Activated T-helper 2 cell treated with anti-CD3 and anti-CD28 coated beads, Interferon-gamma antibody, Interleukin-2, Interleukin-4, amounts not matched to agents 10 μg/mL and 5 μg/mL and 100 μg/mL, durations not matched to agents 14 hours and 24 hours and 36 hours (primary cell): ENCODE measurements around the gene CCDC57. TPM values are rescaled to one million over a fixed set of nuclear protein-coding genes. Genes with fewer than 3 reads are reported as not detected.

Source experiments
- DNase-seq: peaks from one replicate; pipeline ENCODE4 v3.0.0; 2021; ENCODE audit warnings: low spot score
- H3K27ac Mint-ChIP-seq: one replicate; pipeline ENCODE4 v1.8.0; 2021; ENCODE audit warnings: mixed read lengths
- H3K27me3 Mint-ChIP-seq: one replicate; pipeline ENCODE4 v1.8.0; 2021; ENCODE audit warnings: low read depth, mixed read lengths
- H3K36me3 Mint-ChIP-seq: one replicate; pipeline ENCODE4 v1.8.0; 2021; ENCODE audit warnings: low read depth, mixed read lengths
- H3K4me1 Mint-ChIP-seq: one replicate; pipeline ENCODE4 v1.8.0; 2021; ENCODE audit warnings: low read depth, mixed read lengths
- H3K4me3 Mint-ChIP-seq: one replicate; pipeline ENCODE4 v1.8.0; 2021; ENCODE audit warnings: low read depth, mild to moderate bottlenecking, moderate library complexity, mixed read lengths
- H3K9me3 Mint-ChIP-seq: one replicate; pipeline ENCODE4 v1.8.0; 2021; ENCODE audit warnings: mixed read lengths
- intact Hi-C: fragments of 100-400 bp; cut with micrococcal nuclease; formaldehyde crosslinking; loops from one replicate; pipeline ENCODE4 v1.15.1; 2023
- total RNA-seq: library from RNA; stranded (reverse); gene quantifications from 2 replicates; pipeline ENCODE4 v1.2.3, GENCODE V29; 2022

The CCDC57 gene
- total RNA-seq, 1 donor from 2014 or later = 51.7 TPM

DNA sequence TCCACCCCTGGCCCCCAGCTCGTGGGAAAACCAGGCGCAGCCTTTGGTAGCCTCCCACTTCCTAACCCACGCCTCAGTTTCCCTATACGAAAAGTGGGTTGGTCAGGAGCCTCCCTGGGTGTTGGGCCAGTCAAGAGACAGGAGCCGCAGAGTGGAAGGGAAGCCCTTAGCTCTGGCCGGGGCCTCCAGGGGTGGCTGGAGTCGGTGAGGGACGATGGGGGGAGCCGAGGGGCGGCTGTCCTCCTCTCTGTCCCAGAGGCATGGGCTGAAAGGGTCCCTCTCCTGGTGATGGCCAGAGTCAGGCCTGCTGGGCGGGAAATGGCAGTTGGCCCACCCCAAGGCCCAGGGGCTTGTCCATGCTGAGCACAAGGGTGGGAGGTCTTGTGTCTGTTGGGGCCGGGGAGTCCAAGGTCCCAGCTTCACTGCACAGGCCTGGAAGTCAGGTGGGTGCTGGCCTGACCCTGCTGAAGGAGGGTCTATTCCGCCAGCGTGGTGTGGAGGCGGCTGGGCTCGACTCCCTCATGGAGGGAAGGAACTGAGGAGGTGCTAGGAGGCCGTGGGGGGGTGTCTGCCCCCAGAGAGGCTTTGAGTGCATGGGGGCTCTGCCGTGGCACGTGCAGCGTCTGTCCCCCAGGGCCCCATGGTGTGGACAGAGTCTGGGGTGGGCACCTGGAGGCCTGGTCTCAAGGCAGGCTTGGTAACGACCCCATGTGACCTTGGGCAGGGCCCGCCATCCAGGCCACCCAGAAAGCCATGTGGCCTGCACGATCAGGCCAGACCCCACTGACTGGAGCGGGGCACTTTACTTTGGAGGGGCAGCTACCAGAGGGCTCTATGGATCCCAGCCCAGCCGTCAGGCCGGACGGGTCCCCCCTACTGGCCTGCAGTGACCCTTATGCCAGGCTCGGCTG lies 17.3 kb upstream of the CCDC57 start:
- intact Hi-C loops = loop anchor here (2.0 to 10.0 kb wide), 3 partner anchors 17 to 205 kb away; partner anchors contain the start of genes CCDC57, CENPX, HEXD and LRRC45
- H3K36me3 Mint-ChIP-seq = peaks cover 10% of the 10 kb centered on the region

GRCh38 chr17:82228842-82229697 lies 16.4 kb upstream of the CCDC57 start, which contains the start of gene SLC16A3:
TSS of gene SLC16A3 (plus strand) at chr17:82229042. CDS start at chr17:82236009, 6,967 bp downstream.
- H3K4me1 Mint-ChIP-seq = peaks cover 8% of the 10 kb centered on the region
- intact Hi-C loops = loop anchor here (2.0 kb wide), 1 partner anchor 16 kb away; the partner anchor contains the start of gene CCDC57
- peak; percentile 67 for DNase-seq
- H3K4me3 Mint-ChIP-seq = peak within 1 kb of the TSS; percentile 95
- no peaks in the 10 kb centered on the region for H3K9me3 Mint-ChIP-seq
- H3K36me3 Mint-ChIP-seq = peaks cover 9% of the 10 kb centered on the region
- H3K27me3 Mint-ChIP-seq = no peaks in the 10 kb centered on the region
- H3K27ac Mint-ChIP-seq = peak within 1 kb of the TSS; percentile 85

More for the DNA sequence above, 17.3 kb upstream of the CCDC57 start:
- peak overlapping the region; percentile 95 for H3K4me3 Mint-ChIP-seq
- H3K27ac Mint-ChIP-seq = peak overlapping the region; percentile 83
- H3K4me1 Mint-ChIP-seq = peaks cover 8% of the 10 kb centered on the region
- no peaks in the 10 kb centered on the region for H3K9me3 Mint-ChIP-seq
- DNase-seq = no peak
- H3K27me3 Mint-ChIP-seq = no peaks in the 10 kb centered on the region

DNA sequence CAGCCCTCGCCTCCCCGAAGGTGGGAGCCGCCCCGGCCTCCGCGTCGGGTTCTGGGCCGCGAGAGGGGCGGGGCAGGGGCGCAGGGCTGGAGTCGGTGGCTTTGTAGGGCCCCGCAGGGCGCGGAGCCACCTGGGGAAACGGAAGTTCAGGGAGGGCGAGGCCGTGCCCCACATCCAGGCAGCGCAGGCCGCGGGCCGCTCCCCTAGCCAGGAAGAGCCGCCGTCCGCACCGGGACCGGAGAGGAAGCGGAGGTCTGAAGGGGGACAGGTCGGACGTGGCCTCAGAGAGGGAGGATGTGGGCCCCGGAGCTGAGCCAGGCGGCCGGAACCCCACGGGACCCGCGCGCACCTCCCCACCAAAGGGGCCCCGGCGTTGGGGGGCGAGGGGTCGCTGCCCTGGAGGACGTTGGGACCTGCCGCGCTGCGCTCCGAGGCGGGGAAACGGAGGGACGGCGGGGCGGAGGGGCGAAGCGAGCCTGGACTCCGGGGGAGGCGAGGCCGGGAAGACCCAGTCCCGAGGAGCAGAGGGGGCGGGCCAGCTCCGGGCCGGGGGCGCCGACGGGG lies 15.7 kb upstream of the CCDC57 start:
- peaks cover 7% of the 10 kb centered on the region for H3K36me3 Mint-ChIP-seq
- H3K27me3 Mint-ChIP-seq = no peaks in the 10 kb centered on the region
- H3K27ac Mint-ChIP-seq = peak overlapping the region; percentile 85
- H3K9me3 Mint-ChIP-seq = no peaks in the 10 kb centered on the region
- H3K4me3 Mint-ChIP-seq = peak overlapping the region; percentile 83
- intact Hi-C loops = loop anchor here (2.0 kb wide), 1 partner anchor 16 kb away; the partner anchor contains the start of gene CCDC57
- peak; percentile 73 for DNase-seq
- peaks cover 6% of the 10 kb centered on the region for H3K4me1 Mint-ChIP-seq

DNA sequence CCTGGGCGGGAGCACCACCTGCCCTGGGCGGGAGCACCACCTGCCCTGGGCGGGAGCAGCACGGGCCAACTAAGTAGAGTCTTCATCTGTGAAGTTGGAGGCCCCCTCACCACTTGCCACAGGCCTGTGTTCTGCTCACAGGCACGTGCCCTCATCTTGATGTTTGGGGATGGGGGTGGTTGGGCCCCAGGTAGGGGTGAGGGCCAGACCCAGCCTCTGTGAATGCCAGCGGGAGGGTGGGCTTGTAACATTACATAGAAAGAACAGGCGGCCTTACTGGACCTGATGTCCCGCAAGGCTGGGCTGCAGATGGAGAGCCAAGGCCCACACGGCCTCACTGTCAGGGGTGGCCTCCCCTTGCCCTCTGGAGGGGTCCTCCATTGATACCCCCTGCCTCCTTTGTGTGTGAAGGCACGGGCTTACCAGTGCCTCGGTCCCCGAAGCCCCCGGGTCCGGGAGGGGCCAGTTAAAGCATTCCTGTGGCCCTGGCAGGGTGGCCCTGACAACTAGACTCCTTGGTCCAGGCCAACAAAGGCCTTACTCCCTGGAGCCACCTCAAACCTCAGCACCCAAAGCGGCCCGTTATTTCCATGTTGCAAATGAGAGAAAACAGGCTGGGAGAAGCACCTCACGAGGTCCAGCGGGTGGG lies 15.1 kb upstream of the CCDC57 start:
- H3K9me3 Mint-ChIP-seq = no peaks in the 10 kb centered on the region
- peak overlapping the region; percentile 83 for H3K4me3 Mint-ChIP-seq
- H3K4me1 Mint-ChIP-seq = peaks cover 6% of the 10 kb centered on the region
- peaks cover 6% of the 10 kb centered on the region for H3K36me3 Mint-ChIP-seq
- no peaks in the 10 kb centered on the region for H3K27me3 Mint-ChIP-seq
- intact Hi-C loops = loop anchor here (2.0 kb wide), 1 partner anchor 15 kb away; the partner anchor contains the start of gene CCDC57
- DNase-seq = no peak
- peak overlapping the region; percentile 85 for H3K27ac Mint-ChIP-seq

GRCh38 chr17:82226809-82227628 lies 14.4 kb upstream of the CCDC57 start:
- intact Hi-C loops = no loop called here
- H3K27ac Mint-ChIP-seq = peak overlapping the region; percentile 46
- no peaks in the 10 kb centered on the region for H3K27me3 Mint-ChIP-seq
- no peak for DNase-seq
- no peaks in the 10 kb centered on the region for H3K9me3 Mint-ChIP-seq
- peaks cover 6% of the 10 kb centered on the region for H3K4me1 Mint-ChIP-seq
- peaks cover 5% of the 10 kb centered on the region for H3K36me3 Mint-ChIP-seq
- H3K4me3 Mint-ChIP-seq = peak overlapping the region; percentile 33

DNA sequence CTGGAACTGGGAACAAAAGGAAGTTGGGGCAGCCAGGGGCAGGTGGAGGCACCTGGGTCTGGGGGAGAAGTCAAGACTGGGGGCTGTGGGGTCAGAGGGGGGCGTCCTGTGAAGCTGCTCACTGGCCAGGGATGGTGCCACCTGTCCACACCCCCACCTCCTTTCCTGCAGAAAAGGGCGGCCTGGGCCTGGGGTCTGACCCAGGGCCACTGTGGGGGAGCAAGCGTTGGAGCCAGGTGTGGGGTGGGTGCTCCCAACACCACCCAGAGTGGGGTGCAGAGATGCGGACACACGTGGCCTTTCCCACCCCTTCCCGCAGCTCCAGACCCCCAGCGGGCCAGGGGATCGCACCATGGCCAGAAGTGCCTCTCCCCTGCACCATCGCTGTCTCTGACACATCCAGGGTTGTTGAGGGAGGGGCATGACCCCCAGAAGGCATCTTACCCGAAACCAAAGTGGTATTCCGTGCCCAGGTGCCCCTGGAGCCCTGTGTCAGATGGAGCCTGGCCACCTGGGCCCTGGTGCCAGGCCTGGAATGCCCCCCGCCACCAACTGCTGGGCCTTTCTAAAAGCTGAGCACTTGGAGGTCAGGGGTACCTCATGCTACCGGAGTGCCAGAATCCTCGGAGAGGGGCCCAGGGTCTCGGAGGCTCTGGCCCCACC lies 13.6 kb upstream of the CCDC57 start:
- Mint-ChIP-seq H3K36me3 (peaks cover 4% of the 10 kb centered on the region), H3K9me3 (no peaks in the 10 kb centered on the region), H3K4me3 (no peak overlapping the region), H3K27ac (no peak overlapping the region), H3K4me1 (peaks cover 6% of the 10 kb centered on the region), H3K27me3 (no peaks in the 10 kb centered on the region)
- no peak for DNase-seq
- intact Hi-C loops = no loop called here

- H3K36me3 Mint-ChIP-seq = peaks cover 4% of the 10 kb centered on the region
- H3K9me3 Mint-ChIP-seq = no peaks in the 10 kb centered on the region
- H3K4me1 Mint-ChIP-seq = peaks cover 6% of the 10 kb centered on the region
- no peak for DNase-seq
- intact Hi-C loops = no loop called here
- H3K27me3 Mint-ChIP-seq = no peaks in the 10 kb centered on the region
- H3K4me3 Mint-ChIP-seq = no peak overlapping the region
- H3K27ac Mint-ChIP-seq = no peak overlapping the region
Observed at GRCh38 chr17:82225368-82226029, 12.9 kb upstream of the CCDC57 start.

DNA sequence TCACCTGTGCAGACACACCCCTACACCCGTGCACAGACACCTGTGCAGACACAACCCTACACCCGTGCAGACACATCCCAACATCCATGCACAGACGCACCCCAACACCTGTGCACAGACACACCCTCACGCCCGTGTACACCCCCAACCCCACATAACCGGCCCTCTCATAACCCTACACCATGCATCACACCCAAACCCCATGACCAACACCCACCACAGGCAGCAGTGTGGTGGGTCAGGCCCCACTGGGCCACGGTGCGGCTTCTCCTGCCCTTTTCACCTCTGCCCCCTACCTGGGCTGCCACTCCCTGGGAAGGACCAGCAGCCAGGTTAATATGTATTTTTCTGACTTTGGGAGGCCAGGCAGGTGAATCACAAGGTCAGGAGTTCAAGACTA lies 12.0 kb upstream of the CCDC57 start:
- Mint-ChIP-seq H3K27ac (no peak overlapping the region), H3K27me3 (no peaks in the 10 kb centered on the region), H3K9me3 (no peaks in the 10 kb centered on the region), H3K4me3 (no peak overlapping the region), H3K4me1 (peaks cover 3% of the 10 kb centered on the region), H3K36me3 (no peaks in the 10 kb centered on the region)
- DNase-seq = no peak
- intact Hi-C loops = no loop called here

DNA sequence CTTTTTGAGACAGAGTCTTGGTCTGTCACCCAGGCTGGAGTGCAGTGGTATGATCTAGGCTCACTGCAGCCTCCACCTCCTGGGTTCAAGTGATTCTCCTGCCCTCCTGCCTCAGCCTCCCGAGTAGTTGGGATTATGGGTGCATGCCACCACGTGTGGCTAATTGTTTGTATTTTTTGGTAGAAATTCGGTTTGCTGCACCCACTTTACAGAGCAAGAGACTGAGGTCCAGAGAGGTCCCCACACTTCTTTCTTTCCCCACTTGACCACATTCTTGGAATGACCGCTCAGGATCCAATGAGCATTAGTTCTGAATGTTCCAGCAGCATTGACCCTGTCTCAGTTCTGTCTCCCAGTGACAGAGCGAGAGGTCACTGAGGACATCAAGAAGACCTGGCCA lies 10.9 kb upstream of the CCDC57 start:
- intact Hi-C loops = no loop called here
- Mint-ChIP-seq H3K4me1 (peaks cover 3% of the 10 kb centered on the region), H3K27me3 (no peaks in the 10 kb centered on the region), H3K9me3 (no peaks in the 10 kb centered on the region), H3K36me3 (no peaks in the 10 kb centered on the region), H3K4me3 (no peak overlapping the region), H3K27ac (no peak overlapping the region)
- DNase-seq = no peak

GRCh38 chr17:82222816-82223215 lies 10.2 kb upstream of the CCDC57 start:
- no peak for DNase-seq
- Mint-ChIP-seq H3K4me3 (no peak overlapping the region), H3K4me1 (peaks cover 3% of the 10 kb centered on the region), H3K36me3 (no peaks in the 10 kb centered on the region), H3K27me3 (no peaks in the 10 kb centered on the region), H3K9me3 (no peaks in the 10 kb centered on the region), H3K27ac (no peak overlapping the region)
- intact Hi-C loops = no loop called here
